ENCODE results near the gene STK38. TPM values are rescaled to one million over a fixed set of nuclear protein-coding genes. Genes with fewer than 3 reads are reported as not detected.
"Not testable (repeated sequence)": the region's sequence is repeated elsewhere in the genome, so short reads cannot be mapped to it uniquely, and the experiment has no call there.

Gene STK38
- total and polyA plus RNA-seq, 8 donors = 4.7 to 18.4 (median 8.6) TPM

GRCh38 chr6:36487698-36488097, 59.6 kb downstream of the STK38 start:
- Histone ChIP-seq H3K4me3 (no peak overlapping the region), H3K27me3 (no peaks in the 10 kb centered on the region), H3K27ac (no peak overlapping the region), H3K4me1 (no peaks in the 10 kb centered on the region), H3K36me3 (peaks cover 0 to 37% (median 6%) of the 10 kb centered on the region in 3 donors), H3K9me3 (no peaks in the 10 kb centered on the region)
- no peak for TF ChIP-seq CTCF (IDR thresholded peaks at IDR 0.05)
- no peak for FAIRE-seq
- WGBS, 2 donors = 97 to 100% methylated on average over 1 of the region's 1 CpG
- no peak for DNase-seq
- intact Hi-C loops (cut with DNase I) = no loop called here
- ATAC-seq = no peak

- Histone ChIP-seq H3K27me3 (no peaks in the 10 kb centered on the region), H3K27ac (no peak overlapping the region), H3K9me3 (no peaks in the 10 kb centered on the region), H3K4me3 (no peak overlapping the region), H3K4me1 (no peaks in the 10 kb centered on the region), H3K36me3 (peaks cover 2 to 63% (median 6%) of the 10 kb centered on the region in 3 donors)
- DNase-seq (no peak), FAIRE-seq (no peak), ATAC-seq (no peak)
- WGBS, 2 donors = 88 to 90% methylated on average over 5 of the region's 5 CpGs
- TF ChIP-seq CTCF (IDR thresholded peaks at IDR 0.05) = no peak
- intact Hi-C loops (cut with DNase I) = no loop called here
Measured at GRCh38 chr6:36484736-36485135, 62.5 kb downstream of the STK38 start.

- H3K9me3 ChIP-seq; H3K4me1 ChIP-seq; intact Hi-C loops (cut with DNase I); H3K4me3 ChIP-seq; H3K27ac ChIP-seq; ATAC-seq; FAIRE-seq; DNase-seq; H3K27me3 ChIP-seq: not testable (repeated sequence)
- WGBS, 2 donors = 95 to 98% methylated on average over 5 of the region's 5 CpGs
- peaks cover 2 to 55% (median 6%) of the 10 kb centered on the region in 3 donors for H3K36me3 ChIP-seq
Measured at GRCh38 chr6:36483326-36483725, 64.0 kb downstream of the STK38 start.

GRCh38 chr6:36479256-36479655, 68.0 kb downstream of the STK38 start:
- Histone ChIP-seq H3K4me1 (no peaks in the 10 kb centered on the region), H3K36me3 (peaks cover 0 to 31% (median 2%) of the 10 kb centered on the region in 3 donors), H3K4me3 (no peak overlapping the region), H3K27me3 (no peaks in the 10 kb centered on the region), H3K27ac (no peak overlapping the region), H3K9me3 (no peaks in the 10 kb centered on the region)
- ATAC-seq (no peak), FAIRE-seq (no peak), DNase-seq (no peak)
- WGBS, 2 donors = 72 to 77% methylated on average over 1 of the region's 1 CpG
- no peak for TF ChIP-seq CTCF (IDR thresholded peaks at IDR 0.05)
- intact Hi-C loops (cut with DNase I) = no loop called here

- FAIRE-seq (no peak), DNase-seq (no peak), ATAC-seq (no peak)
- intact Hi-C loops (cut with DNase I) = no loop called here
- H3K4me3 ChIP-seq = no peak overlapping the region
- no peak for TF ChIP-seq CTCF (IDR thresholded peaks at IDR 0.05)
- WGBS, 2 donors = 94 to 100% methylated on average over 1 to 2 of the region's 2 CpGs
- H3K36me3 ChIP-seq = peaks cover 0 to 28% (median 2%) of the 10 kb centered on the region in 3 donors
- H3K4me1 ChIP-seq = no peaks in the 10 kb centered on the region
- no peaks in the 10 kb centered on the region for H3K9me3 ChIP-seq
- no peaks in the 10 kb centered on the region for H3K27me3 ChIP-seq
- no peak overlapping the region for H3K27ac ChIP-seq
Measured at GRCh38 chr6:36478051-36478526, 69.2 kb downstream of the STK38 start.
